ENCODE data around the gene SLC15A1.

Gene SLC15A1

DNA sequence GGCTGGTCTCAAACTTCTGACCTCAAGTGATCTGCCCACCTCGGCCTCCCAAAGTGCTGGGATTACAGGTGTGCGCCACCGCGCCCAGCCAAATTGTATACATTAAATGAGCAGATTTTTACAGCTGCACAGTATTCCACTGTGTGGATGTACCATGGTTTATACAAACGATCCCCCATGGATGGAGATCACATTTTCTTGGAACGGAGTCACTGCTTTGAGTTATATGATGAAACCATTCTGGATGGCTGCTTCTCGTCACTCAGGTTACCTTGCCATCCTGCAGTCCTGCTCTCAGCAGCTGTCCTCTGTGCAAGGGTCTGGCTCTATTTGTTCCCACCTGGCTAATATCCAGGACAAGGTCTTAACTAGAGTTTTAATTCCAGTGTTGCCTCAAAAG, 39.1 kb upstream of the SLC15A1 start:
- Histone ChIP-seq H3K9me3 (ENCODE audit: control insufficient read depth, low read length) (no peaks in the 10 kb centered on the region), H3K4me1 (ENCODE audit: control insufficient read depth, insufficient read depth, low read length) (no peaks in the 10 kb centered on the region), H3K36me3 (ENCODE audit: control insufficient read depth, insufficient read depth, low read length) (no peaks in the 10 kb centered on the region), H3K27me3 (ENCODE audit: control insufficient read depth, insufficient read depth, low read length) (peaks cover 3% of the 10 kb centered on the region), H3K9ac (ENCODE audit: low read length) (no peak overlapping the region), H3K4me3 (ENCODE audit: low read length) (no peak overlapping the region)

DNA sequence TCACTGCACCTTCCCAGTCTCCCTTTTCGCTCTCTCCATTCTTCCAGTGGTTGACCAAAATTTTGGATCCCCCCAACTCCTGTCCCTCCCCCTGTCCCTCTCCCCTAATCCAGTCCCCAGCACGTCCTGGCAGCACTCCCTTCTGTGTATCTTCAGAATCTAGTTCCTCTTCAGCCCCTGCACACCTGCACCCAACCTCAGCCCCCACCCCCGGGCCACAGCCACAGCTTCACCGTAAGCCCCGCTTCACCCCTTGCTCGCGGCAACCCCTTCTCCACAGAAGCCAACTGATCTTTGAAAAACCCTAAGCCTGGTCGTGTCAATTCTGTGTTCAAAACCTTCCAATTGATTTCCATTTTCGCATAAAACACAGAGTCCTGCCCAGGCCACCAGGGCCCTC, 35.5 kb upstream of the SLC15A1 start:
- H3K9ac ChIP-seq (ENCODE audit: low read length): no peak overlapping the region
- no peak overlapping the region for H3K4me3 ChIP-seq (ENCODE audit: low read length)
- H3K27me3 ChIP-seq (ENCODE audit: control insufficient read depth, insufficient read depth, low read length): peaks cover 3% of the 10 kb centered on the region
- H3K4me1 ChIP-seq (ENCODE audit: control insufficient read depth, insufficient read depth, low read length): no peaks in the 10 kb centered on the region
- no peaks in the 10 kb centered on the region for H3K9me3 ChIP-seq (ENCODE audit: control insufficient read depth, low read length)
- no peaks in the 10 kb centered on the region for H3K36me3 ChIP-seq (ENCODE audit: control insufficient read depth, insufficient read depth, low read length)

DNA sequence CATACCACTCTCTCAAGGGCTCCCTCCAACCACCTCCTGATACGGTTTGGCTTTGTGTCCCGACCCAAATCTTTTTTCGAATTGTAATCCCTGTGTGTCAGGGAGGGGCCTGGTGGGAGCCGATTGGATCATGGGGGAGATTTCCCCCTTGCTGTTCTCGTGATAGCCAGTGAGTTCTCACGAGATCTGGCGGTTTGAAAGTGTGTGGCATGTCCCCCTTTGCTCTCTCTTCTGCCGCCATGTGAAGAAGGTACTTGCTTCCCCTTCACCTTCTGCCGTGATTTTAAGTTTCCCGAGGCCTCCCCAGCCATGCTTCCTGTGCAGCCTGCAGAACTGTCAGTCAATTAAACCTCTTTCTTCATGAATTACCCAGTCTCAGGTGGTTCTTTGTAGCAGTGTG, 34.7 kb upstream of the SLC15A1 start:
- Histone ChIP-seq H3K4me1 (ENCODE audit: control insufficient read depth, insufficient read depth, low read length) (no peaks in the 10 kb centered on the region), H3K4me3 (ENCODE audit: low read length) (no peak overlapping the region), H3K36me3 (ENCODE audit: control insufficient read depth, insufficient read depth, low read length) (no peaks in the 10 kb centered on the region), H3K27me3 (ENCODE audit: control insufficient read depth, insufficient read depth, low read length) (peaks cover 3% of the 10 kb centered on the region), H3K9ac (ENCODE audit: low read length) (no peak overlapping the region), H3K9me3 (ENCODE audit: control insufficient read depth, low read length) (no peaks in the 10 kb centered on the region)

- Histone ChIP-seq H3K4me3 (ENCODE audit: low read length) (no peak overlapping the region), H3K36me3 (ENCODE audit: control insufficient read depth, insufficient read depth, low read length) (no peaks in the 10 kb centered on the region), H3K9me3 (ENCODE audit: control insufficient read depth, low read length) (no peaks in the 10 kb centered on the region), H3K4me1 (ENCODE audit: control insufficient read depth, insufficient read depth, low read length) (no peaks in the 10 kb centered on the region), H3K27me3 (ENCODE audit: control insufficient read depth, insufficient read depth, low read length) (peaks cover 3% of the 10 kb centered on the region), H3K9ac (ENCODE audit: low read length) (no peak overlapping the region)
These were observed 33.6 kb upstream of the SLC15A1 start for GRCh38 chr13:98786023-98786422.

DNA sequence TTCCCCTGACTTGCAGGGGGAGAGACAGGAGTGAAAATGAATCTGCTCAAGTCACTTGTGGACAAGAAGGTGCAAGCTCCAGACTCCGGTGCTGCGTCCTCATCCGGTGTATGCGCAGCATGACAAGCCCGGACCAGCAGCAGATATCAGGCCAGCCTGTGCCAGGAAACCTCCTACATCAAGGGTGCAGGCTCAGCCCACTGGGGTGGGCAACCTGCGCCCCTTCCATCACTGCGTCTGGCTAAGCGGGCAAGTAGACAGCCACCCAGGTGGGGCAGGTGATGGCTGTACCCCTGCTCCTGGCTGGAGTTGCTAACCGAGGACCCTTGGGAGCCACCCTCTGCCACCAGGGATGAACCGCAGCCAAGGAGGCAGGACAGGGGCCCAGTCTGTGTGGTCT, 32.9 kb upstream of the SLC15A1 start:
- no peaks in the 10 kb centered on the region for H3K9me3 ChIP-seq (ENCODE audit: control insufficient read depth, low read length)
- no peak overlapping the region for H3K4me3 ChIP-seq (ENCODE audit: low read length)
- H3K36me3 ChIP-seq (ENCODE audit: control insufficient read depth, insufficient read depth, low read length): no peaks in the 10 kb centered on the region
- H3K9ac ChIP-seq (ENCODE audit: low read length): no peak overlapping the region
- H3K27me3 ChIP-seq (ENCODE audit: control insufficient read depth, insufficient read depth, low read length): peaks cover 3% of the 10 kb centered on the region
- H3K4me1 ChIP-seq (ENCODE audit: control insufficient read depth, insufficient read depth, low read length): no peaks in the 10 kb centered on the region

GRCh38 chr13:98784666-98785065, 32.2 kb upstream of the SLC15A1 start:
- Histone ChIP-seq H3K9ac (ENCODE audit: low read length) (no peak overlapping the region), H3K27me3 (ENCODE audit: control insufficient read depth, insufficient read depth, low read length) (peaks cover 3% of the 10 kb centered on the region), H3K4me3 (ENCODE audit: low read length) (no peak overlapping the region), H3K9me3 (ENCODE audit: control insufficient read depth, low read length) (no peaks in the 10 kb centered on the region), H3K36me3 (ENCODE audit: control insufficient read depth, insufficient read depth, low read length) (no peaks in the 10 kb centered on the region), H3K4me1 (ENCODE audit: control insufficient read depth, insufficient read depth, low read length) (no peaks in the 10 kb centered on the region)

GRCh38 chr13:98783856-98784478, 31.5 kb upstream of the SLC15A1 start:
- no peaks in the 10 kb centered on the region for H3K9me3 ChIP-seq (ENCODE audit: control insufficient read depth, low read length)
- H3K4me1 ChIP-seq (ENCODE audit: control insufficient read depth, insufficient read depth, low read length): no peaks in the 10 kb centered on the region
- no peaks in the 10 kb centered on the region for H3K36me3 ChIP-seq (ENCODE audit: control insufficient read depth, insufficient read depth, low read length)
- H3K27me3 ChIP-seq (ENCODE audit: control insufficient read depth, insufficient read depth, low read length): peaks cover 3% of the 10 kb centered on the region
- H3K4me3 ChIP-seq (ENCODE audit: low read length): no peak overlapping the region
- H3K9ac ChIP-seq (ENCODE audit: low read length): no peak overlapping the region

- peaks cover 3% of the 10 kb centered on the region for H3K27me3 ChIP-seq (ENCODE audit: control insufficient read depth, insufficient read depth, low read length)
- no peaks in the 10 kb centered on the region for H3K9me3 ChIP-seq (ENCODE audit: control insufficient read depth, low read length)
- H3K9ac ChIP-seq (ENCODE audit: low read length): no peak overlapping the region
- no peak overlapping the region for H3K4me3 ChIP-seq (ENCODE audit: low read length)
- H3K36me3 ChIP-seq (ENCODE audit: control insufficient read depth, insufficient read depth, low read length): no peaks in the 10 kb centered on the region
- H3K4me1 ChIP-seq (ENCODE audit: control insufficient read depth, insufficient read depth, low read length): no peaks in the 10 kb centered on the region
These were observed 30.2 kb upstream of the SLC15A1 start for GRCh38 chr13:98782654-98783053.

DNA sequence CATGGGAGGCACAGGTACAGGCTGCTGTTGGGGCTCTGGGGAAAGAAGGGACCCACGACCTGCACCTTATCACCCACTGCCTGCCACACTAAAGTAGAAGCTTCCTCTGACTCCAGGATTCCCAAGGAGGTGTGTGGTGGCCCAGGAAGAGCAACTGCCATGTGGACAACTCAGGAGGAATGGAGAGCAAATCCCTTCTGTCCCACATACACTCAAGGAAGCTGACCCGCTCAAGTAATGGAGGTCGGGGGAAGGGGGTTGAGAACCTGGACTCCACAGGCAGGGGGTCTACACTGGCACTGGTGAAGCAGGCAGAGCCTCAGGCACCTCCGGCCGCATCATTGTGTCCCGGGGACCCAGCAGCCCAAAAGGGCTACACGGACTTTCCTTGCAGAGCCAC, 29.4 kb upstream of the SLC15A1 start:
- Histone ChIP-seq H3K9me3 (ENCODE audit: control insufficient read depth, low read length) (no peaks in the 10 kb centered on the region), H3K36me3 (ENCODE audit: control insufficient read depth, insufficient read depth, low read length) (no peaks in the 10 kb centered on the region), H3K4me1 (ENCODE audit: control insufficient read depth, insufficient read depth, low read length) (no peaks in the 10 kb centered on the region), H3K27me3 (ENCODE audit: control insufficient read depth, insufficient read depth, low read length) (peaks cover 3% of the 10 kb centered on the region), H3K9ac (ENCODE audit: low read length) (no peak overlapping the region), H3K4me3 (ENCODE audit: low read length) (no peak overlapping the region)

DNA sequence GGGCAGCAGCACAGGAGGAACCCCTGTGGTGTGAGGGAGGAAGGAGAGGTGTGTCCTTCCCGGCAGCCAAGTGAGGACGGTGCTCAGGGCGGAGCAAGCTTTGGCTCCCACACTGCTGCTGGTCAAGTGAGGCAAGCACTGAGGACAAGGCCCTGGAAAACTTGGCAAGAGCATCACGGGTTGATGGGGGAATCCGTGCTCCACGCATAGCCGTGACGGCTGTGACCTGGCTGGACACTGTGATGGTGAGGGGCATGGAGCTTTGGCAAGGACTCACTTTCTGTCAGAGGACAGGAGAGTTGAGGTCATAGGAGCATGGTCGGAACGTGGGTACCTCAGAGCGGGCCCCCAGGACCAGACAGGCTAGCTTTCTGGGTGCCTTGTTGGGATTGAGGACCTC, 29.0 kb upstream of the SLC15A1 start:
- H3K4me3 ChIP-seq (ENCODE audit: low read length): no peak overlapping the region
- H3K27me3 ChIP-seq (ENCODE audit: control insufficient read depth, insufficient read depth, low read length): peaks cover 3% of the 10 kb centered on the region
- no peaks in the 10 kb centered on the region for H3K36me3 ChIP-seq (ENCODE audit: control insufficient read depth, insufficient read depth, low read length)
- H3K9me3 ChIP-seq (ENCODE audit: control insufficient read depth, low read length): no peaks in the 10 kb centered on the region
- no peaks in the 10 kb centered on the region for H3K4me1 ChIP-seq (ENCODE audit: control insufficient read depth, insufficient read depth, low read length)
- H3K9ac ChIP-seq (ENCODE audit: low read length): no peak overlapping the region

- H3K36me3 ChIP-seq (ENCODE audit: control insufficient read depth, insufficient read depth, low read length): no peaks in the 10 kb centered on the region
- peaks cover 3% of the 10 kb centered on the region for H3K27me3 ChIP-seq (ENCODE audit: control insufficient read depth, insufficient read depth, low read length)
- H3K4me1 ChIP-seq (ENCODE audit: control insufficient read depth, insufficient read depth, low read length): peaks cover 2% of the 10 kb centered on the region
- H3K9me3 ChIP-seq (ENCODE audit: control insufficient read depth, low read length): no peaks in the 10 kb centered on the region
- no peak overlapping the region for H3K4me3 ChIP-seq (ENCODE audit: low read length)
- no peak overlapping the region for H3K9ac ChIP-seq (ENCODE audit: low read length)
These were observed 28.6 kb upstream of the SLC15A1 start for GRCh38 chr13:98781045-98781444.

DNA sequence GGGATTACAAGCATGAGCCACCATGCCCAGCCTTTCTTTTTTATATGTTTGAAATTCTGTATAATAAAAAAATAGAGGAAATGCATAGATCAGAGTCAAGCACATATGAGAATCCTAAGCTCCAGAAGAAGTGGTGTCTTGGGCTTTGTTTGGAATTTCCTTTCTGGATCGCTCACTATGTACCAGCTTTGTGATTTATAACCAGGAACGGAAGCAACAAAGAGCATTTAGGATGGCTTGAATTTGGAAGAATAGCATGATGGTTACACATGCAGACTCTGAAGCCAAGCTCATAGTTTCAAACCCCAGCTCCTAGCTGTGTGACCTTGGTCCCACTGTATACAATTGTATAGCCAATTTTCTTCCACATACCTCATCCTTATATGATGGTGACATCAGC, 28.0 kb upstream of the SLC15A1 start:
- H3K4me1 ChIP-seq (ENCODE audit: control insufficient read depth, insufficient read depth, low read length): peaks cover 5% of the 10 kb centered on the region

DNA sequence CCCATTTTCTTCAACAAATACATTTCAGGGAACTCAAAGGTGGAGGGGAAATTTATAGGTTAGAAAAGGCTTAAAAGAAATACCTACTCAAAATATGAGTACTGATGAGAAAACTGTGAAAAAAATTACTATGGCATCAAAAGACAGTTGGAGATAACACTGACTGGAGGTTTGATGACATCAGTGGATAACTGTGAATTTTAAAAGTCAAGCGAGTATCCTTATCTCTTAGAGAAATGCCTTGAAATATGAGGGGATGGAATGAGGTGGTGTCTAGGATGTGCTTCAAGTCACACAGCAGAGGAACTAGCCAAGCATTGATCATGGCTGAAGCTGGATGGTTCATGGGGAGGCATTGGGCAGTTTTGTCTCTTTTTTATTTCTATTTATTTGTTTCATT, 27.2 kb upstream of the SLC15A1 start:
- H3K27me3 ChIP-seq (ENCODE audit: control insufficient read depth, insufficient read depth, low read length): peaks cover 3% of the 10 kb centered on the region
- no peaks in the 10 kb centered on the region for H3K9me3 ChIP-seq (ENCODE audit: control insufficient read depth, low read length)
- H3K4me1 ChIP-seq (ENCODE audit: control insufficient read depth, insufficient read depth, low read length): peaks cover 5% of the 10 kb centered on the region
- H3K36me3 ChIP-seq (ENCODE audit: control insufficient read depth, insufficient read depth, low read length): no peaks in the 10 kb centered on the region
- H3K9ac ChIP-seq (ENCODE audit: low read length): no peak overlapping the region
- H3K4me3 ChIP-seq (ENCODE audit: low read length): no peak overlapping the region

More for the DNA sequence above, 28.0 kb upstream of the SLC15A1 start:
- Histone ChIP-seq H3K36me3 (ENCODE audit: control insufficient read depth, insufficient read depth, low read length) (no peaks in the 10 kb centered on the region), H3K9me3 (ENCODE audit: control insufficient read depth, low read length) (no peaks in the 10 kb centered on the region), H3K9ac (ENCODE audit: low read length) (no peak overlapping the region), H3K4me3 (ENCODE audit: low read length) (no peak overlapping the region), H3K27me3 (ENCODE audit: control insufficient read depth, insufficient read depth, low read length) (peaks cover 3% of the 10 kb centered on the region)
